SK-N-SH treated with all-trans-retinoic acid at 6 μM for 48 hours (cell line): ENCODE measurements around the gene AEN.

Experiments
- CREB5 ChIP-seq: fragments of 250-450 bp; sonication (Bioruptor Pico); IDR thresholded peaks from 2 replicates; pipeline ENCODE4 v1.5.1; 2020; ENCODE audit warnings: low read depth, mild to moderate bottlenecking, moderate library complexity
- POU6F1 ChIP-seq: fragments of 250-450 bp; sonication (Bioruptor Pico); IDR thresholded peaks from 2 replicates; pipeline ENCODE4 v1.8.0; 2021; ENCODE audit warnings: low read depth, mild to moderate bottlenecking, moderate library complexity, borderline replicate concordance
- TOX ChIP-seq: fragments of 250-450 bp; sonication (Bioruptor Pico); IDR thresholded peaks from 2 replicates; pipeline ENCODE4 v1.8.0; 2021; ENCODE audit warnings: mild to moderate bottlenecking, moderate library complexity, borderline replicate concordance
- TSHZ2 ChIP-seq: fragments of 250-450 bp; sonication (Bioruptor Pico); IDR thresholded peaks from 2 replicates; pipeline ENCODE4 v1.5.0; 2020; ENCODE audit warnings: mild to moderate bottlenecking, moderate library complexity
- ZFP3 ChIP-seq: fragments of 250-450 bp; sonication (Bioruptor Pico); IDR thresholded peaks from 2 replicates; pipeline ENCODE4 v1.5.0; 2020; ENCODE audit warnings: mild to moderate bottlenecking, moderate library complexity

GRCh38 chr15:88654430-88655102 lies 33.4 kb downstream of the AEN start:
- TF ChIP-seq CREB5 (CRISPR knock-in tag) (no peak), TOX (CRISPR knock-in tag) (no peak), POU6F1 (no peak), ZFP3 (CRISPR knock-in tag) (no peak), TSHZ2 (no peak)
